Fibroblast of skin of scalp (primary cell): ENCODE results near the gene DDX39B.
"Not testable (repeated sequence)": the region's sequence is repeated elsewhere in the genome, so short reads cannot be mapped to it uniquely, and the experiment has no call there.

Experiments
- DNase-seq: peaks from one replicate; pipeline ENCODE4 v3.0.0-alpha.2; 2013

DDX39B gene

DNA sequence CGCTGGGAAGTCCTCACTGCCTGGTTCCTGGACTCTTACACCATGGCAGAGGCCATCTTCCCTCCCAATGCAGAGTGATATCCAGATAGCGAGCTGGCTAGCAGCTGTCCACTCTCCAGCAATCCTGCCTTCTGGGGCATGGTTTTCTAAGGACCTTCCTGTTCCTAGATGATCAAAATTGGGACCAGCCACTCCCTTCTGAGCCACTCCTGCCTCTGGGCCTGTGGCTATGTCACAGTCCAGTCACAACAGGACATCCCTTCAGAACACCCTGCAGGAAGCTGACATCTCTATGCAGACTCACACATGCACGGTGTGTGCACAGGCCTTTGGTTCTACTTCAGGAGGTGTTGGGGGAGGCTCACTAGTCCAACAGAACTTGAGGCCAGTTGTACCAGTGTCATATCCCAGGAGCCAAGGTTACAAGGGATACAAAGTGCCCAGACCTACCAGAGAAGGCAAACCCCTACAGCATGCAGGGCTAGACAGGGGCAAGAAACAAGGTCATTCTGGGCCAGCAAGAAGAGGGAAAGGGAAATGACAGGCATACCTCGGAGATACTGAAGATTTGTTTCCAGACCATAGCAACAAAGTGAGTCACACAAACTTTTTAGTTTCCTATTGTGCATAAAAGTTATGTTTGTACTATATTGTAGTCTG, 15.7 kb downstream of the DDX39B start:
- peak; percentile 33 for DNase-seq

- no peak for DNase-seq
Measured at GRCh38 chr6:31525553-31525931, 16.3 kb downstream of the DDX39B start.

DNA sequence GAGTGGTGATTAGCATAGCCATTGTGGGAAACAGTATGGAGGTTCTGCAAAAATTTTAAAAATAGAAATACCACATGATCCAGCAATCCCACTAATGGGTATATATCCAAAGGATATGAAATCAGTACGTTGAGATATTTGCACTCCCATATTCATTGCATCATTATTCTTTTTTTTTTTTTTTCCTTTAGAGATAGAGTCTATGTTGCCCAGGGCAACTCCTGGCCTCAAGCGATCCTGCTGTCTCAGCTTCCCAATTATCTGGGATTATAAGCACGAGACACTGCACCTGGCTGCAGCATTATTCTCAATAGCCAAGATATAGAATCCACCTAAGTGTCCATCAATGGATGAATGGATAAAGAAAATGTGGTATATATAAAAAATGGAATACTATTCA, 20.0 kb downstream of the DDX39B start:
- no peak for DNase-seq

DNA sequence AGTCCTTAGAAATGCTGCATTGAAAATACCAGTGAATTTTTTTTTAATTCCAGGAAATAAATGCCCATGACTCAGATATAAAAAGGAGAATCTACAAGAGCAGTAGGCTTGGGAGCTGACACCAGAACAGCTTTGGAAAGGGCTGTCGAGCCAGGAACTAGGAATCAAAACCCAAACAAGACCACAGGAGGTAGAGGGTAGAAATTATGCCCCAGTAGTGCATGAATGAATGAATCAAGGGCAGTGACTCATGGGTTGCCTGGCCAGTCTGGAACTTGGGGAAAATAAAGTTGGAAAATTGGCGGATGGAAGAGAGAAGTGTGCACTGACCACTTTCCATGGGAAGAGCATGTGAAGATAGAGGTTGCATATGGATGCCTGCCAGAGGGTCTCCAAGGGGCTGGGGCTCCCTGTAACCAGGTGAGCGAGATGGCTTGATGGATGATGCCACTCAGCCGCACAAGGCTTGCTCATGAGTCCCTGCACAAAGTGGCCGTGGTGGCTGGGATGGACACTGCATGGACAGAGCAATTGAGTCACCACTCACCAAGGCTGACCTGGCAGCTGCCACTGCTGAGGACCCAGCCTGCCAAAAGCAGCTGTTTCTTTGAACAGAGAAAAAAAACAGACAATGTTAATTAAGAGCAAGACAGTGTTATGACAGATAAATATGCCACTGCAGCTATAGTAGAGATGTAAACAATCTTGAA, 28.2 kb downstream of the DDX39B start:
- no peak for DNase-seq

GRCh38 chr6:31510007-31510406, 31.8 kb downstream of the DDX39B start:
- DNase-seq: no peak

DNA sequence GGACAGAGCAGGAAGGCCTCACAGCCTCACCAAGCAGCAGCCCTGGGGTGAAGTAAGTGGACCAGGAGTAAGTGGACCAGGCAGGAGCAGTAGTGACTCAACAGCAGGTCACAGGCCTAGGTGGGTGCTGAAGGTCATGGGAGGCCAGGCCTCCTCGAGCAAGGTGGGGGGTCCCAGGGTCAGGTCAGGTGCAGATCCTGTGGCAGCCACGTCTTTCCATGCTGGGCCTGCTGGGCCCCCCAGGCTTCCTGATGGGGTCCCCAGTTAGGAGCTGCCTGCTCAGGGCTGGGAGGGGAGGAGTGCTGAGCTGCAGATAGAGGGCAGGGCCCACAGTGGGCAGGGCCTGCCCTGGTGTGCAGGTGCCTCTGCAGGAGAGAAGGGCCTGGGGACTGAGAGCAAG, 32.8 kb downstream of the DDX39B start:
- not testable (repeated sequence) for DNase-seq

DNA sequence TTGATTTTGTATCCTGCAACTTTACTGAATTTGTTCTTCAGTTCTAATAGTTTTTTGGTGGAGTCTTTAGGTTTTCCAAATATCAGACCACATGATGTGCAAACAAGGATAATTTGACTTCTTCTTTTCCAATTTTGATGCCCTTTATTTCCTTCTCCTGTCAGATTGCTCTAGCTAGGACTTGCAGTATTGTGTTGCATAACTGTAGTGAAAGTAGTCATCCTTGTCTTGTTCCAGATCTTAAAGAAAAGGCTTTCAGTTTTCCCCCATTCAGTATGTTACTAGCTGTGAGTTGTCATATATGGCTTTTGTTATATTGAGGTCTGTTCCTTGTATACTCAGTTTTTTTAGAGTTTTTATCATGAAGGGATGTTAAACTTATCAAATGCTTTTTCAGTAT, 39.2 kb downstream of the DDX39B start:
- DNase-seq: no peak

DNA sequence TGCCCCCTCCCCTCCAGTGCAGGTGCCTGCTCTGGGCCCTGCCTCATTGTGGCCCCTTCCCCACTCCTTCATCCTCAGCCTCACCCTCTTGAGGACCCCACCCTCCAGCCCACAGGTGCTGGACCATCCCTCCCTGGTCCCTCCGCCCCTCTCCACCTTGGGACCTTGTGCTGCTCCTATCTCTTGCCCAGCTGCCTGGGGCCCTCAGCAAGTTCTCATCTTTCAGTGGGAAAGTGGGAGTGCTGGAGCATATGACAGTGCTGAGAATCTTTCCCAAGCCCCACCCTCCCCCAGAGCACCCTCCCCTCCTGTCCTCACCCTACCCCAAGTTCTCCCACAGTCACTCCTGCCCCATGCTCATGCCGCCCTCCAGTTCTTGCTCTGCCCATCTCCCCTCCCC, 42.2 kb downstream of the DDX39B start:
- DNase-seq: not testable (repeated sequence)

DNA sequence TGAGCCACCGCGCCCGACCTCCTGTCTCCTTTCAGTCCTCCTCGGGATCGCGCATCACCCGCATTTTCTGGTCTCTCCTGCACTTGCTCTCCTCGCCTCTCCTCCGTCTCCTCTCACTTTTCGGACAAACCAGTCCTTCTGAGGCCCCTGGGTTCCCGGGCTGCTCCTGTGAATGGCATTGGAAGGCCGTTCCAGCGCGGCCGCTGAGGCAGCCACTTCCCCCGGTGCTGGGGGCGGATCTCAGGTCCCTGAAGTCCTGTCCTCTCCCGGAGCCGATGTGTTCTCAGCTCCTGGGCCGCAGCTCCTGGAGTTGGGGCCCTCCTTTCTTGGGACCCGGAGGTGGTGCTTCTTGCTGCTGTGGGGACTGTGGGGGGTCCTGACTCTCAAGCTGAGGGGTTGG, 43.1 kb downstream of the DDX39B start:
- DNase-seq: no peak

- DNase-seq: peak; percentile 61
Measured at GRCh38 chr6:31497531-31498476, 44.0 kb downstream of the DDX39B start, which contains the start of gene MICB. Gene MICB, plus strand, starts transcription at chr6:31498145. Its CDS starts 49 bp downstream, at chr6:31498194.

GRCh38 chr6:31496826-31497225, 45.0 kb downstream of the DDX39B start:
- DNase-seq: not testable (repeated sequence)

DNA sequence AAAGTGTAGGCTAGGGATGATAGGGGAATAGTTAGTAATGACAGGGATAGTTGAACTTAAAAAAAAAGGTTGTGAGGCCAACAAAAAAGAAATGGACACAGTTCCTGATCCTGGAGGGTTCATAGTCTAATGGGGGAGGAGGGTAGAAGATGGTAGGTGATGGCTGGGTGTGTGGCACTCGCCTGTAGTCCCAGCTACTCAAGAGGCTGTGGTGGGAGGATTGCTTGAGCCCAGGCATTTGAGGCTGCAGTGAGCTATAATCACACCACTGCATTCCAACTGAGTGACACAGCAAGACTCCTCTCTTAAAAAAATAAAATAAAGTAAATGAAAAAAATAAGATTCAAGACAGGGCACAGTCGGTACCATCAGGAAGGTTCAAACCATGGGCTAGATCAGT, 46.2 kb downstream of the DDX39B start:
- peak; percentile 79 for DNase-seq

DNA sequence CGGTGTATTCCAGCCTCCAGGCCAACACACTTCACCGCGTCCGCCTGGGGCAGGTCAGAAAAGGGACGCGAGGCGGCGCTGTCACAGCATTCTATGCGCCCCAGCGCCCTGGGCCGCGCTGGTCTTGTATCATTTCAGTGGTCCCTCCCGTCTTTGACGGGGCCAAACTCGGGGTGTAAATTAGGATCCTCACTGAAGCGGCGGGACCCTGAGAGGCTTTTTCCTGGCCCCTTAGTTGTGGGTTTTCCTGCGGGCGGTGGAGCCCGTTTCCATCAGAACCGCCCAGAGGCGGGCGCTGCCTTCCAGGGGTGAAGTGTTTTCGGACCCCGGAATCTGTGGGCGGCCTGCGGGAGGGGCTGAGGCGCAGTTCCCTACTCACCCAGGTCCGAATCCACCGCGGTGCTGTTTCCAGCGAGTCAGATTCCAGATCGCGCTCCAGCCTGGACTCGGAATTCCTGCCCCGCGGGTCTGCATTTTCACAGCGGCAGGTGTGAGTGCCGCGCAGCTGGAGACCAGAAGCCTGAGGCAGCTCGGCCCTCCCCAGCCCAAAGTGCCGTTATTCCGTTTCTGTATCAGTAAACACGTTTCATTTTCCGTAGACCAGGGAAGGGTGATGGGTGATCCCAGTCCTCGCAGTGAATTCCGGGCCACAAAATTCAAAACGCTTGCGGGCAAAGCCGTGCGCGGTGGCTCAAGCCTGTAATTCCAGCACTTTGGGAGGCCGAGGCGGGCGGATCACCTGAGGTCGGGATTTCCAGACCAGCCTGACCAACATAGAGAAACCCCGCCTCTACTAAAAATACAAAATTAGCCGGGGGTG, 47.7 kb downstream of the DDX39B start:
- DNase-seq: peak; percentile 73

DNA sequence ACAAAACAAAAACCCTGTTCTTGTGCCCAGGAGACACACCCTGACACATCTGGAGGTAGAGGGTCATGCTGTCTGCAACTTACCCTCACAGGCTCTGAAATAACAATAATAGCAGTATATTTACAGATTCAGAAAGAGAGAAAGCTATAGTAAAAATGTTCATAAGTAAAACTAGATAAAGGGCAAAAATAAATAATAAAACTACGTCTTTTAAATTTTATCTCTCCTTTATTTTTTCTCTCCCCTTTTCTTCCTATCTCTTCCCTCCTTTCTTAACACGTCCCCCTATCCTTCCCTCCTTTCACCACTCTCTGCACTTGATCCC, 48.3 kb downstream of the DDX39B start:
- not testable (repeated sequence) for DNase-seq

DNA sequence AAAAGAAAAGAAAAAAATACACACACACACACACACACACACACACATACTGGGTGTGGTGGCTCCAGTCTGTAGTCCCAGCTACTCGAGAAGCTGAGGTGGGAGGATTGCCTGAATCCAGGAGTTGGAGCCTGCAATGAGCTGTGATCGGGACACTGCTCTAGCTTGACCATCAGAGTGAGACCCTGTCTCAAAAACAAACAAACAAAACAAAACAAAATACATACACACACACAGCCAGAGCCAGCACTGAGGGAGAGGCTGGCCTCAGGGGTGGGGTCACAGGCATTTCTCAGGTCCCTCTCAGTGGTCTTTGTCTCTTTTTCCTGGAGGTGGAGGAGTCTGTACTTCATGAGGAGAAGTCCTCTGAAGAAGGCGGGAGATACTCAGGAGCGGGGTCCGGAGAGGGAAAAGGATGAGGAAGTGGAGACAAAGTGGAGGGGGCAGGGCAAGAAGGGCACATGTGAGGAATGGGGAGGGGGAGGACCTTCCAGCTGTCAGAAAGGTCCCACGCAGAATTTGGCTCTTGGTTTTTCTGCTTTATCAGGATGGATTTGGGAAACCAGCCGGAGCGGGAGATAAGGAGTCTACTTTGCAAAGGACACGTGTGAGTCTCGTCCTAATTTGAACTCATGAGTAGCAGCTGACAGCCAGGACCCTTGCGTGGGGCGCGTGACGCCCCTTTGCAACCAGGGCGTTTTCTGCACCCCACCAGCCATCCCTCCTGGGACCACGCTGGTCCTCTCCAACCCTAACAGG, 51.5 kb downstream of the DDX39B start:
- DNase-seq: no peak

- no peak for DNase-seq
Measured at GRCh38 chr6:31489086-31489485, 52.7 kb downstream of the DDX39B start.

DNA sequence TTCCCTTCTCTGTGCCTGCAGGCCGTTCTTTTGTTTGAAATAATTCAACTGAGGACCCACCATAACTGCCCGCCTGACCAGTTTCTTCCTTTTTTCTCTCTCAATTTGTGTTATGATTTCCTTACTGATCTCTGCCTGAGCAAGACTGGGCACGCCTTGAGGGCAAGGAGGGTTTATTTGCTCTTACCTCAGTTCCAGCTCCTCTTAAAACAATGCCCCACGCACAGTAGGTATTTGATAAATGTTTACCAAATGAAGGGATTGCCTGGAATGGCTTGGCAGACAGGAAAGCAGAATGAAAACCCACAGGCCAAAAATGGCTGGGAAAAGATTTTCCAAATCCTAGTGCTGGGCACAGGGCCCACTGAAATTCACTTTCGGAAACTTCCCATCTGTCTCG, 54.1 kb downstream of the DDX39B start:
- not testable (repeated sequence) for DNase-seq

- not testable (repeated sequence) for DNase-seq
Measured at GRCh38 chr6:31486065-31486837, 55.6 kb downstream of the DDX39B start.

- peak; percentile 60 for DNase-seq
Measured at GRCh38 chr6:31485055-31485454, 56.7 kb downstream of the DDX39B start.

GRCh38 chr6:31483392-31483791, 58.4 kb downstream of the DDX39B start:
- no peak for DNase-seq

DNA sequence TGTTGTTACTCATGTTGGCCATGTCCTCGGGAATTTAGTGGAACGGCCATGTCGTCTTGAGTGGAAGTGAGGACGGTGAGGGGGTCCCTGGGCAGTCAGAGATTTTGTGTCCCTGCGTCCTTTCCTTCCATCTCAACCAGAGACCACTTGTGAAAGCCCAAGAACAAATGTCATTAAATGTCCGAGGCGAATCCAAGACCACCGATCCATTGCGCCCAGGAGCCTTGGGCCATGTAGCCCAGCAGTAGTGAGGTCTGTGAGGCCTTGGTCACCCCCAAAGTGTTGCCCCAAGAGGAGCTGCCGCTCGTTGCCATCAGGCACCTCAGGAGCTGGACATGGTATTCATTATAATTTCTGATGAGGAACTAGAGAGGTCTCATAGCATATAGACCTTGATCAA, 61.2 kb downstream of the DDX39B start:
- DNase-seq: no peak
